Measurements from ENCODE around the gene NBPF15.
"Not testable (repeated sequence)": the region's sequence is repeated elsewhere in the genome, so short reads cannot be mapped to it uniquely, and the experiment has no call there.

DNA sequence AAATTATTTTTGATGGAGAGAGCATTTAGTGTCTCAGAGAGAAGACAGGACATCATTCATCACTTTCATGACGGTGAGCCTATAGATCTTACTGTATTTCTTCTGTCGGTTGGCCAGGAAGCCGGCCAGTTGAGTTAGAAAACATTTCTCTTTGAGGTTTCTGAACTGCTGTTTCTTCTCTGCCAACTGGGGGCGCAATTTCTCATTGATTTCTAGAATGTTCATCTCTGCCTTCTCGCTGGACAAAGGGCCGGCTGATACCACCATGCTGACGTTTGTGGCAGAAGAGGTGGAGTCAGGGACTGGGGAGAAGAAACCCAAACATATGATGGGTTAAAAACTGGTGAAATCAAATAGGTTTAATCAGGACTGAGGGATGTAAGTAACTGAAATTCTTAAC lies 21.7 kb downstream of the NBPF15 start:
- not testable (repeated sequence) for TF ChIP-seq CTCF, EP300 (IDR thresholded peaks at IDR 0.05)
